ENCODE data around the gene SMIM9.
"Not testable (repeated sequence)": the region's sequence is repeated elsewhere in the genome, so short reads cannot be mapped to it uniquely, and the experiment has no call there.

SMIM9 gene

GRCh38 chrX:154819771-154820341, 14.6 kb downstream of the SMIM9 start:
- H3K27ac ChIP-seq = no peak overlapping the region
- DNase-seq (ENCODE audit: low read depth, low spot score) = no peak
- H3K36me3 ChIP-seq (ENCODE audit: insufficient read depth, low read length) = no peaks in the 10 kb centered on the region
- H3K9me3 ChIP-seq (ENCODE audit: low read depth, low read length) = no peaks in the 10 kb centered on the region
- H3K4me3 ChIP-seq = no peak overlapping the region
- H3K9ac ChIP-seq (ENCODE audit: insufficient read length) = no peak overlapping the region
- TF ChIP-seq FOXP2 (optimal IDR thresholded peaks at IDR 0.05; ENCODE audit: control extremely low read depth, extremely low read length, insufficient read depth) = no peak
- TF ChIP-seq EZH2 (IDR thresholded peaks at IDR 0.05) = no peak
- TF ChIP-seq POLR2AphosphoS5 (IDR thresholded peaks at IDR 0.05; ENCODE audit: borderline replicate concordance, low read depth, low read length) = no peak

- Histone ChIP-seq H3K9ac (ENCODE audit: insufficient read length) (no peak overlapping the region), H3K9me3 (ENCODE audit: low read depth, low read length) (no peaks in the 10 kb centered on the region), H3K27ac (no peak overlapping the region), H3K36me3 (ENCODE audit: insufficient read depth, low read length) (no peaks in the 10 kb centered on the region), H3K4me3 (no peak overlapping the region)
- no peak for DNase-seq (ENCODE audit: low read depth, low spot score)
- TF ChIP-seq FOXP2 (optimal IDR thresholded peaks at IDR 0.05; ENCODE audit: control extremely low read depth, extremely low read length, insufficient read depth) (no peak), EZH2 (IDR thresholded peaks at IDR 0.05) (no peak), POLR2AphosphoS5 (IDR thresholded peaks at IDR 0.05; ENCODE audit: borderline replicate concordance, low read depth, low read length) (no peak)
These were observed 15.3 kb downstream of the SMIM9 start for GRCh38 chrX:154818916-154819770.

- DNase-seq (ENCODE audit: low read depth, low spot score); H3K27ac ChIP-seq; H3K4me3 ChIP-seq; H3K9ac ChIP-seq (ENCODE audit: insufficient read length); H3K36me3 ChIP-seq (ENCODE audit: insufficient read depth, low read length); H3K9me3 ChIP-seq (ENCODE audit: low read depth, low read length): not testable (repeated sequence)
These were observed 17.3 kb downstream of the SMIM9 start for GRCh38 chrX:154817048-154817618.

- H3K27ac ChIP-seq; H3K36me3 ChIP-seq (ENCODE audit: insufficient read depth, low read length); DNase-seq (ENCODE audit: low read depth, low spot score); H3K4me3 ChIP-seq; H3K9ac ChIP-seq (ENCODE audit: insufficient read length); H3K9me3 ChIP-seq (ENCODE audit: low read depth, low read length): not testable (repeated sequence)
These were observed 18.1 kb downstream of the SMIM9 start for GRCh38 chrX:154816326-154816898.

- Histone ChIP-seq H3K4me3 (no peak overlapping the region), H3K36me3 (ENCODE audit: insufficient read depth, low read length) (no peaks in the 10 kb centered on the region), H3K9ac (ENCODE audit: insufficient read length) (no peak overlapping the region), H3K9me3 (ENCODE audit: low read depth, low read length) (no peaks in the 10 kb centered on the region), H3K27ac (no peak overlapping the region)
- TF ChIP-seq FOXP2 (optimal IDR thresholded peaks at IDR 0.05; ENCODE audit: control extremely low read depth, extremely low read length, insufficient read depth) (no peak), POLR2AphosphoS5 (IDR thresholded peaks at IDR 0.05; ENCODE audit: borderline replicate concordance, low read depth, low read length) (no peak), EZH2 (IDR thresholded peaks at IDR 0.05) (no peak)
- no peak for DNase-seq (ENCODE audit: low read depth, low spot score)
These were observed 19.1 kb downstream of the SMIM9 start for GRCh38 chrX:154815274-154815818.

GRCh38 chrX:154813801-154814200, 20.7 kb downstream of the SMIM9 start:
- Histone ChIP-seq H3K9me3 (ENCODE audit: low read depth, low read length) (no peaks in the 10 kb centered on the region), H3K9ac (ENCODE audit: insufficient read length) (no peak overlapping the region), H3K4me3 (no peak overlapping the region), H3K27ac (no peak overlapping the region), H3K36me3 (ENCODE audit: insufficient read depth, low read length) (no peaks in the 10 kb centered on the region)
- DNase-seq (ENCODE audit: low read depth, low spot score) = no peak
- no peak for TF ChIP-seq POLR2AphosphoS5 (IDR thresholded peaks at IDR 0.05; ENCODE audit: borderline replicate concordance, low read depth, low read length)
- no peak for TF ChIP-seq FOXP2 (optimal IDR thresholded peaks at IDR 0.05; ENCODE audit: control extremely low read depth, extremely low read length, insufficient read depth)
- no peak for TF ChIP-seq EZH2 (IDR thresholded peaks at IDR 0.05)

- no peak overlapping the region for H3K4me3 ChIP-seq
- H3K27ac ChIP-seq = no peak overlapping the region
- TF ChIP-seq FOXP2 (optimal IDR thresholded peaks at IDR 0.05; ENCODE audit: control extremely low read depth, extremely low read length, insufficient read depth) = no peak
- no peak for TF ChIP-seq EZH2 (IDR thresholded peaks at IDR 0.05)
- TF ChIP-seq POLR2AphosphoS5 (IDR thresholded peaks at IDR 0.05; ENCODE audit: borderline replicate concordance, low read depth, low read length) = no peak
- H3K9ac ChIP-seq (ENCODE audit: insufficient read length) = no peak overlapping the region
- no peaks in the 10 kb centered on the region for H3K36me3 ChIP-seq (ENCODE audit: insufficient read depth, low read length)
- no peaks in the 10 kb centered on the region for H3K9me3 ChIP-seq (ENCODE audit: low read depth, low read length)
- DNase-seq (ENCODE audit: low read depth, low spot score) = no peak
These were observed 21.9 kb downstream of the SMIM9 start for GRCh38 chrX:154812341-154813101.

Data from SK-N-MC (cell line).